Activated CD4-positive, alpha-beta T cell treated with anti-CD3 and anti-CD28 coated beads, Interleukin-2, amount 50 U/mL, for 24 hours (primary cell): Measurements from ENCODE around the gene MATN4.

ENCODE experiments used
- DNase-seq, 2 donors: peaks; one replicate each; pipeline ENCODE4 v3.0.0-alpha.2; 2020; ENCODE audit warnings: low read depth in 1 of 2, low spot score in 1 of 2

Gene MATN4

DNA sequence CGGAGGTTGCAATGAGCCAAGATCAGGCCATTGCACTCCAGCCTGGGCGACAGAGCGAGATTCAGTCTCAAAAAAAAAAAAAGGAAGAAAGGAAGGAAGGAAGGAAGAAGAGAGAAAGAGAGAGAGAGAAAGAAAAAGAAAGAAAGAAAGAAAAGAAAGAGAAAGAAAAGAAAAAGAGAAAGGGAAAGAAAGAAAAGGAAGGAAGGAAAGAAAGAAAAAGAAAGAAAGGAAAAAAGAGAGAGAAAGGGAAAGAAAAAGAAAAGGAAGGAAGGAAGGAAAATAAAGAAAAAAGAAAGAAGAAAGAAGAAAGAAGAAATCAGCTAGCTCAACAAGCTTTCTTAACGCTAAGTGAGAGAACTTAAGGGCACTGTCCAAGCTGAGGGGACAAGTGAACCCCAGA, 7.6 kb upstream of the MATN4 start:
- DNase-seq = no peak

- DNase-seq = no peak
Measured at GRCh38 chr20:45313943-45314342, 5.8 kb upstream of the MATN4 start.

- no peak for DNase-seq
Measured at GRCh38 chr20:45313065-45313695, 5.1 kb upstream of the MATN4 start.

- no peak for DNase-seq
Measured at GRCh38 chr20:45312241-45312640, 4.1 kb upstream of the MATN4 start.

DNA sequence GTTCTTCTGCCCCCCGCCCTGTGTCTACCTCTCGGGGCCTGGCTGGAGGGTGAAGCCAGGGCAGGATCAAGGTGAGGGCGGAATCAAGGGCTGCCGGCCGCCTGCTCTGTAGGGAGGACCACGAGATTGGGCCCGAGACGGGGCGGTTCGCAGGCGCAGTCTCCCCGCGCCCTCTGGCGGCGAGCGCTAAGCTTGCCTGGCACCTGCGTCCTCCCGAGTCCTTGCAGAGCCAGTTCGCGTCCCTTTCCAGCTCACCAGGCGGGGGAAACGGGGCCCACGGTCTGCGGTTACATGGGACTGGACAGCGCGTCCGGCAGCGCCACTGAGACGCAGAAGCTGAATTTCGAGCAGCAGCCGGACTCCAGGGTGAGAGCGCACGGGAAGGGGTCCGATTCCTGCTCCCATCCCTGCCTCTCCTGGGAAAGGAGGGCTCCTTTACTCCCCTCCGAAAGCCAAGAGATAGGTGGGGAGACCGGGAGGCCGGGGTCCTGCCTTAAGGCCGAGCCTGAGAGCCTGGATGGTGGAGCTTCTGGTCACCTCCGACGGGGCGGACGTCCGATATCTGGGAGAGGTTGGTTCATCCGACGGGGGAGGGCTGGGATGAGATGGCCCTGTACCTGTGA, 3.6 kb upstream of the MATN4 start:
- DNase-seq = peak; percentile 40 to 45

DNA sequence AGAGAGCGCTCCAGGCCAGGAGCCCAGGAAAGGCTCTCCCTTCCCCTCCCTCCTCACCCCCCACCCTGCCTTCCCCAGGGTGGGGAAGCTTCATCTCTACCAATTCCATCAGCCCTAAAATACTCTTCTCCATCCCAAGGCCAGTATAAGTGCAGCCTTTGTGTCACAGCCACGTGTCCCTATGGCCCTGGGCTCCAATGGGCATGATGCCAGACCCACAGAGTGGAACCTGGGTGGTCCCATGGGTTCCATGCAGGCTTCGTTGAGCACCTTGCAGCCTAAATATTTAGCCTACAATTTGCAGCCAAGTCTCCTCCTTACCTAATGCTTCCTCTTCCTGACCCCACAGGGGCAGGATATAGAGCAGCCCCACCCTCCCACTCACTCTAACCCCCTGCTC, 976 bp upstream of the MATN4 start:
- DNase-seq = no peak

- no peak for DNase-seq
Measured at GRCh38 chr20:45307076-45307640, 941 bp downstream of the MATN4 start.

DNA sequence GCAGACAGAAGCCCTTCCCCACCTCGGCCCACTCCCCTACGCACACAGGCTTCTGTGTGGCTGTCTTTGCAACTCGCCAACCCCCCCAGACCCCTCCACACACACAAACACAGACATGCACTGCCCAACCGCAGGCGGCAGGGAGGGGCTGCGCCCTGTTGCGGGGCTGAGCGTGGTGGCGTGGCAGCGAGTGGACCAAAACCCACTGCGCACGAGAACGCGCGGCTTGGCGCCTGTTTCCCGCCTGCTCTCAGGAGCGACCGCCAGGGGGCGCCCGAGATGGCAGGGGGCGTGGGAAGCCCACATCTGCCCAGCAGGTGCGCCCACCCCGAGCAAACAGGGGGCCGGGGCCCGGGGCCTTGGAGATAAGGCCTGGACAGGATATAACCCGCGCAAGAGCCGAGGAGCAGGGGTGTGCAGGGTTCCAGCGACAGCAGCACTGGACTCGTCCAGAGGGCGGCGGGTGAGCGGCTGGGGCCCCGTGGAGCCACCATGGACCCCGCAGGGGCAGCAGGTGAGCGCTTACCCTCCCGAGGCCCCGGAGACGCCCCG, 1.6 kb downstream of the MATN4 start, which contains the start of gene RBPJL:
Gene RBPJL (plus strand): TSS at position 410 of the 552 bp plus-strand sequence. CDS start 83 bp downstream, at position 493.
- peak; percentile 17 to 21 for DNase-seq

DNA sequence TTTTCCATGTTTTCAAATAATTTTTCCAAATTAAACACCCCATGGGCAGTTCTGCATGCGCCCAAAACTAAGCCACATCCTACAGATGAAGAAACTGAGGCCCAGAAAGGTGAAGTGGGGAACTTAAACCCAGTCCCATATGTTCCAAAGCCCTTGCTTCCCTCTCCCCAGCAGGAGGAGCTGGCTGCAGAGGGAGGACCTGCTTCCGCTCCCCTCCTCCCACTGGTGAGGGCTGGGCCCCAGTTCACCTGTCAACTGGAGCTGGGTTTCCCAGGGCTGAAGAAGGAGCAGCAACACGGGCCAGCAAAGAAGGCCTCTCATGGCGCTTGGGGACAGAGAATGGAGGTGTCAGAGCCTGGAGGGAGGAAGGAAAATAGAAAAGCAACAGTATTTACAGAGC, 2.8 kb downstream of the MATN4 start:
- no peak for DNase-seq

- DNase-seq = no peak
Measured at GRCh38 chr20:45304464-45304999, 3.6 kb downstream of the MATN4 start.

- DNase-seq = no peak
Measured at GRCh38 chr20:45303586-45304463, 4.3 kb downstream of the MATN4 start.

DNA sequence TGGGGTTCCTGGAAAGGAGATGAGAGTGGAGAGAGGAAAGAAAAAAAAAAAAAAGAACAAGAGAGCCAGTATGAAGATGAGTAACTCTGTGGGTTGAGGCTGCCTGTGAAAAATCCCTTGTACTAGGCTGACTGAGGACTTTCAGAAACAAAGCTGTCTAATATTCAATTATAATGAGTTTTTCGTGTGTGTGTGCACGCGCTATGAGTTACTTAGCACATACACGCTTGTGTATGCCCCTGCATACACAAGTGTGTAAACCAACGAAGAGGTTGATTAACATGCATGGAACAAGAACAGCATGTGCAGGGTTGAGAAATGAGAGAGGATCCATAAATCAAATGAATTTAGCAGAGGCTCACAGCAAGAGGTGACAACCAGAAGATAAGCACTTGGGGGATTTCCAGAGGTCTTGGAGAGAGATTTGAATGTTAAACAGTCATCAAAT, 6.3 kb downstream of the MATN4 start:
- DNase-seq = no peak

GRCh38 chr20:45300961-45301360, 7.1 kb downstream of the MATN4 start:
- peak in 1 of 2 donors; percentile 18 for DNase-seq

- no peak for DNase-seq
Measured at GRCh38 chr20:45299786-45300185, 8.3 kb downstream of the MATN4 start.

DNA sequence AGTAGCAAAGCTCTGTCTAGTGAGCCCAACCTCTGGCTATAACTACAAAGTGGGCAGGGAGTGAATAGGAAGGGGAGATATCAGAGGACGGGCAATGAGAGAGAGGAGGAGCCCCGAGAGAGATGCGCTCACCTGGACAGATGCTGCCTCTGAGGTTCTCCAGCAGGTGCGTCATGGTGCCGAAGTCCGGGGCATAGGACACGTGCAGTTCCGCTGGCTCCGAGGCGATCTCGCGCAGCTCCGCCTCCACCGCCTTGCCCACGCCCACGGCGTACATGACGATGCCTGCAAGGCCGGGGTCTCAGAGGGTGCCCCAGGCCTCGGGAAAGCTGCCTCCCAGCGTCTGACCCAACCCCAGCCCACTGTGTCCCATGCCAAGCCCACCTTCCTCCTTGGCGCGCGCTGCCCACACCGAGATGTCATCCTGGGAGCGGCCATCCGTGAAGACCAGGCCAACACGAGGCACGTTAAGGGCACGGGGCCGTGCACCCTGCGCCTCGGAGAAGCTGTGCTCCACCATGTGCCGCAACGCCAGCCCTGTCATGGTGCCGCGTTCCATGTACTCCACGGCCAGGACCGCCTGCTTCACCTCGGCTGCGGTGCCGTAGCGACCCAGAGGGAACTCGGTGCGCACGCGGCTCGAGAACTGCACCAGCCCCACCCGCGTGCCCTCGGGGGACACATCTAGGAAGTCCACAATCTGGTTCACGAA, 10.2 kb downstream of the MATN4 start:
- DNase-seq = no peak

DNA sequence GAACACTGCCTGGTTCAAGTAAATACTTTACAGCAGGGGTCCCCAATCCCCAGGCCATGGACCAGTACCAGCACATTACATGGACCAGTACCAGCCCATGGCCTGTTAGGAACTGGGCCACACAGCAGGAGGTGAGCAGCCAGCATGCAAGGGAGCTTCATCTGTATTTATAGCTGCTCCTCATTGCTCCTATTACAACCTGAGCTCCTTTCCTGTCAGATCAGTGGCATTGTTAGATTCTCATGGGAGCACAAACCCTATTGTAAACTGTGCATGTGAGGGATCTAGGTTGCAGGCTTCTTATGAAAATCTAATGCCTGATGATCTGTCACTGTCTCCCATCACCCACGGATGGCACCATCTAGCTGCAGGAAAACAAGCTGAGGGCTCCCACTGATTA, 13.4 kb downstream of the MATN4 start:
- DNase-seq = no peak

GRCh38 chr20:45294003-45294368, 14.1 kb downstream of the MATN4 start:
- no peak for DNase-seq

DNA sequence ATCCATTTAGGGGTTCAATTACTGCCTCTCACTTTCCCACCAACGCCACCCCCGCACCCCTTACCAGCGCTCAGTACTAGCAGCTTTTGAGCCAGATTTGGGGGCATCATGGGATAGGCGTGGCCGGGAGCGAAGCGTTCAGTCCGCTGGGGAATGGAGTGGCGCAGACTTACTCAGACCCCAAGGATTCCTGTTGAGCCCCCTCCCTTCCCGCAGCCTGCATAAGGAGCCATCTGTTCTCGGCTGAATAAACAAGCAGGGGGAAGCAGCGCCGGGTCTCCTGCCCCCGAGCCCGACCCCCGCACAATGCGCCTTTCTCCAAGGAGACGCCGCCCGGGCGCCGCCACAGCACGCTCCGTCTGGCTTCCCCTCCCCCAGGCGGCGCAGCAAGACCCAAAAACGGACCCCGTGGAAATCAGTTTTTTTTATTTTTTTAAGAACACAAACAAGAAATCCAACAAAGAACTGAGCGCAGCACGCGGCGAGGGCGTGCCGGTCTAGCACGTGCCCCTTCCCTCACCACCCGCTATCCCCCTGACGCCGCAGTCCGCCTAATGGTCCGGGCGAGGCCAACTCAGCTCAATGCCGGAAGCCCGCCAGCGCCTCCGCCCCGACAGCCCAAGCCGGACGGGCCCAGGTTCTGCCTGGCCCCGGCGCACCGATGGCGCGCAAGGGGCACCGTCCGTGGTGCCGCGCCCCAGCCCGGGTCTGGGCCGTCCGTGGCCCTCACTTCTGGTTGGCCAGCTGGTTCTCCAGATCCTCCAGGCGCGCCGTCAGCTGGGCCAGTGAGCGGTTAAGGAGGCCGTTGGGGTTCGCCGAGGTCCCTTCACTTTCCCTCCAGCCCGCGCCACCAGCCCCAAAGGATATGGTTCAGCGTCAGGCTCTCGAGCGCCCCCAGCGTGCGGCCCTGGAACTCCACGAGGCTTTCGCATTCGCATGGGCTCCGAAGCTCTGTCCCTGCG, 14.8 kb downstream of the MATN4 start:
- DNase-seq = peak; percentile 76 to 77

DNA sequence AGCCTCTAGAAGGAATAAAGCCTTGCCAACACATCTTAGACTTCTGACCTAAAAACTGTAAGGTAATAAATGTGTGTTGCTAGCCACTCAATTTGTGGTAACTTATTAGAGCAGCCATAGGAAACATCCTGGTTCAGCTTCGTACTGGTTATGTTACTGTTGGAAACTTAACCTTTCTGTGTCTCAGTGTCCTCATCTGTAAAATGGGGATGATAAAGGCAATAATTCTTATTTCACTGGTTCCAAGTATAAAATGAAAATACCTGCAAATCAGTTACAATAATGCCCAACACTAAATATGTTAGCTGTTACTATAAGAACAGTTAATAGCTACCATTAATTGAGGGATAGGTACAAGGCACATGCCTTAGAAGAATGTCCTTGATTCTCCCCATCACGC, 15.8 kb downstream of the MATN4 start:
- DNase-seq = no peak
